GM12875 (cell line): Measurements from ENCODE around the gene PITPNM2.

Source experiments
- H3K4me3 ChIP-seq: one replicate; pipeline ENCODE4 v1.5.1; 2011; ENCODE audit warnings: low read depth, low read length, control low read depth
- TF ChIP-seq, protein P1 (sequence below): IDR thresholded peaks from 2 replicates; pipeline ENCODE4 v1.5.1; 2011; ENCODE audit warnings: low read depth, mild to moderate bottlenecking, control low read depth, inconsistent platforms, low read length, moderate library complexity, borderline replicate concordance; ENCODE audit not compliant: insufficient read depth

Gene PITPNM2

DNA sequence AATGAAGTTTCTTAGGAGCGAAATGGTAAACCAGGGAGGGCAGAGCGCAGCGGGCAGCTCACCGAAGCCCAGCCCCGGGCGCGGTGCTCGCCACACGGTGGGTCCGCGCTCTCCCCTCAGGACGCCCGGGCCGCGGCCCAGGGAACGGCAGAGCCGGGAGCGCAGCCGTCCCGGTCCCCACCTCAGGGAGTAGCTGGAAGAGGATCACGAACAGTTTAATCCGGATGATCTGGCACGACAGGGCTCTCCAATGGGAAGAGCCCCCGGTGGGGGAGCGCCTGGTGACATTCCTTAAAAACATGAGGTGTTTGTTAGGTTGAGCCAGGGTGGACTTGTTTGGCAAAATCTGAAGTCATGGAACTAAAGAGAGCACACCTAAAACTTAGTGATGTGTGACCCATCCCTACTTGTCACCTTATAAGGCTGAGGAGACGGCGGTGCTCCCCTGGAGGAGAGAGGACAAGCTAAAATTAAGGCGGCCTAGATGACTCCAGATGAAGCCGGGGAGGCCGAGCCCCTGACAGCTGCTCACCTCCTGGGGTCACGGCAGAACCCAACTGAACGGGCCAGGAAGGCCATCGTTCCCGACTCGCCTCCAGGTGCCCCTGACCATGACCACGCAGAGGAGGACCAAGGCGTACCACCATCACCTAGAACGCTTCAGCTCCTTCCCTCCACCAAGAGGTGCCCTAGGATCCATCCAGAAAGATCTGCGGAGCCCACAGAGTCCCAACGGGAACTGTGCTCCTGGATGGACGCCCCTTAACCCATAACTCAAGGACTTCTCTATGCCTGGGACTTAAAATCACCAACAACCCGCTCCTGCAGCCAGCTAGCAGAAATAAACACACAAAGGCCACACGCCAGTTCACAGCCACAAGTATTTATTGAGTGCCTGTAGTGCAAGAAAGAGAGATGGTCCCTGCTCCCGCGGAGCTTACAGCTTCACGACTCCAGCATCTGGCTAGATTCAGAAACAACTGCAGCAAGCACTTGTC lies 866 bp upstream of the PITPNM2 start:
- TF ChIP-seq, protein P1, sequence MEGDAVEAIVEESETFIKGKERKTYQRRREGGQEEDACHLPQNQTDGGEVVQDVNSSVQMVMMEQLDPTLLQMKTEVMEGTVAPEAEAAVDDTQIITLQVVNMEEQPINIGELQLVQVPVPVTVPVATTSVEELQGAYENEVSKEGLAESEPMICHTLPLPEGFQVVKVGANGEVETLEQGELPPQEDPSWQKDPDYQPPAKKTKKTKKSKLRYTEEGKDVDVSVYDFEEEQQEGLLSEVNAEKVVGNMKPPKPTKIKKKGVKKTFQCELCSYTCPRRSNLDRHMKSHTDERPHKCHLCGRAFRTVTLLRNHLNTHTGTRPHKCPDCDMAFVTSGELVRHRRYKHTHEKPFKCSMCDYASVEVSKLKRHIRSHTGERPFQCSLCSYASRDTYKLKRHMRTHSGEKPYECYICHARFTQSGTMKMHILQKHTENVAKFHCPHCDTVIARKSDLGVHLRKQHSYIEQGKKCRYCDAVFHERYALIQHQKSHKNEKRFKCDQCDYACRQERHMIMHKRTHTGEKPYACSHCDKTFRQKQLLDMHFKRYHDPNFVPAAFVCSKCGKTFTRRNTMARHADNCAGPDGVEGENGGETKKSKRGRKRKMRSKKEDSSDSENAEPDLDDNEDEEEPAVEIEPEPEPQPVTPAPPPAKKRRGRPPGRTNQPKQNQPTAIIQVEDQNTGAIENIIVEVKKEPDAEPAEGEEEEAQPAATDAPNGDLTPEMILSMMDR = no peak
- H3K4me3 ChIP-seq = peak overlapping the region; percentile 54

DNA sequence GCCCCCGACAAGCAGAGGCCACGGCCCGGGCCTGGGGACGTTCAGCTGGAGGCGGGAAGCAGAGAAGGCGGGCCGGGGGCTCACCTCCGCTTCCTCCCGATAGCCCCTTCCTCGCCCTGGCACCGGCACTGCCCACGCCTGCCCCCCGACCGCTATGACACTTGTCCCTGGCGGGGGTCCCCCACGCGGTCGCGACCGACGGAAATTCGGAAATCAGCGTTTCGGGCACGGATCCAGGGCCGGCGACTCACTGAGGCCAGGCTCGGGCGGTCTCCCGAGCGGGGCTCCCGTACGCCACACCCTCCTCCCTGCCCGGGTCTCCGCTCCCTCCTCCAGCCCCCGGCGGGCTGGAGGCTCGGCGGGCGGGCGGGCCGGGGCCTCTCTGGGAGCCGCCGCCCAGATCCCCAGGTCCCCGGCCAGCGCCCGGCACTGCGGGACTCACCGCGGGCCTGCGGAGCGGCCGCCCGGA lies 581 bp downstream of the PITPNM2 start:
- H3K4me3 ChIP-seq = peak overlapping the region; percentile 1
- TF ChIP-seq, protein P1 = no peak

DNA sequence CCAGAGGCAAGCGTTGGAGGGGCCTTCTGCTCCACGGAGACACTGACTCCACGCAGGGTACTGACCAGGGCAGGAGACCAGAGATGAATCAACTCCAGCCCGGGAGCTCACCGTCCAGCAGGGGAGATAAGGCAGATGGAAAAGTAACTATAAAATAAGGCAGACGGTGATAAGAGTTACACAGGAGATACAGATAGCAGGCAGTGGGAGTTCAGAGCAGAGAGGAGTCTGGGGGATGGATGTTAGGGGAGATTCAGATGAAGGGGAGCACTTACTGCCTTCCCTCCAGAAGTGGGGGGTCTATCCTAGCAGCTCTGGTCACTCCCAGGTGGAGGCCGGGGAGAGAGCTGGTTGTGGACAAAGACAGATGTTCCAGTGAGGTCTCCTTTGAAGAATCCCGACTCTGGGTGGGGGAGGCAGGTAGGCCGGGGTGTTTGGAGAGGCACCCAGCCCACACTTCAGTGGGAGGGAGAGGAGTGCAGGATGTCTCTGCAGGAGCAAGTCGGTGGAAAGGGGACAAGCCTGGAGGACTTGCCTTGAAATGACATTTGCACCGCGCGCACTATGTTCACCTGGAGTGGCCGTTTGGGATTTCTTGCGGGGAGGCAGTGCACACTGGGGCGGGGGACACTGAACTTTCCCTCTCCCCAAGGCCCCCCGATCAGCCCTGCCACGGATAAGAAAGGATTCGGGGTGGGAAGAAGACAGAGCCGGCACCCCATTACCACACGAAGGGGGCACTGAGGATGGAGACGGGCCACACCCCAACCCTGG lies 1.2 kb downstream of the PITPNM2 start:
- TF ChIP-seq, protein P1 = no peak
- no peak overlapping the region for H3K4me3 ChIP-seq

DNA sequence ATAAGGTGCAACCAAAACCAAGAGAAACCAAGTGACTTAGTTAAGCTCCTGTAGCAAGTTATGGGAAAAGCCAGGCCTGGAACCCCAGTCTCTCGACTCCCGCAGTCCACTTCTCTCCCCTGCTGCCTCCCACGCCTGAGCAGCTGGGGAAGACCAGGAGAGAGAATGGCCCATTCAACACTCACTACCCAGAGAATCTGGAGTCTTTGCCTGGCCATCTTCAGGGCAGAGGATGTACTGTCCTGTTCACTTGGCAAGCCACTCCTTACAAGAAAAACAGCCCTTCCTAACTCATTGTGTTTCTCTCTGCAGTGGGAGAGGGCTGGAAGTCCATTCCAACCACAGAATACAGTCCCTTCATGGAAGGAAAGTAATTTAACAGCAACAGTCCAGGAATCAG lies 1.8 kb downstream of the PITPNM2 start:
- TF ChIP-seq, protein P1 = no peak
- H3K4me3 ChIP-seq = no peak overlapping the region

DNA sequence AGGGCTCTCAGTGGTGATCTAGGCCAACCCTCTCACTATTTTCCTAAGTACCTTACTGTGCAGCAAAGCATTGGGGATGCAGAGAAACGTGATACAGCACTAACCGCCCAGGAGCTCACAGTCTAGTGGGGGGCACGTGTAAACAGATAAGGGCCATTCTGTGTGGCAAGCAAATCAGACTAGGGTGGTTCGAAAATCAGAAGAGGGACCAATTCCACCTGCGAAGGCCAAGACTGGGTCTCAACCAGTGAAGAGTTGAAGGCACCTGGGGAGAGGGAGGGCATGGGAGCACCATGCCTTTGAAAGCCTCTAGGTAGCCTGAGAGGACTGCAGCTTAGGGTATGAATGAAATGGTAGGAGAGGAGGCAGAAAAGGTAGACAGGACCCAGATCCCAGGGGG lies 2.2 kb downstream of the PITPNM2 start:
- no peak overlapping the region for H3K4me3 ChIP-seq

DNA sequence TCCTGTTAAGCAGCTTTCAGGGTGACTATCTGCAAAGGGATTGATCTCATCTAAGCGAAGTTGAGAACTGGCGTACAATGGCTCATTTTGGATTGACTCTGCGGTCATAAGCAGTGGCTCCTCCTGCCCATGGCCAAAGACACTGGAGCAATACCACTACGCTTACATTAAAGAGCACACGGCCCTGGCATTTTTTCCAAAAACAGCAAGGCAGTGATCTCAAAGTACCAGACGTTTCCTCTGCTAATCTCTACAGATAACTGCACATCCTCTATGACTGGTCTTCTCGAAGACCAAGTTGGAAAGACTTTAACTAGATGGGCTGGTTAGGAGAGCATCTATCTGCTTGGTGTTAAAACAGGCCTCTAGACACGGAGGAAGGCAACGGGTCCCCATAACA lies 2.7 kb downstream of the PITPNM2 start:
- no peak overlapping the region for H3K4me3 ChIP-seq
- TF ChIP-seq, protein P1 = no peak

More for the DNA sequence above, 2.2 kb downstream of the PITPNM2 start:
- TF ChIP-seq, protein P1 = no peak
